ENCODE measurements around the gene R3HCC1L.

GRCh38 chr10:98167191-98167590 lies 32.7 kb downstream of the R3HCC1L start:
- TF ChIP-seq, protein P1, sequence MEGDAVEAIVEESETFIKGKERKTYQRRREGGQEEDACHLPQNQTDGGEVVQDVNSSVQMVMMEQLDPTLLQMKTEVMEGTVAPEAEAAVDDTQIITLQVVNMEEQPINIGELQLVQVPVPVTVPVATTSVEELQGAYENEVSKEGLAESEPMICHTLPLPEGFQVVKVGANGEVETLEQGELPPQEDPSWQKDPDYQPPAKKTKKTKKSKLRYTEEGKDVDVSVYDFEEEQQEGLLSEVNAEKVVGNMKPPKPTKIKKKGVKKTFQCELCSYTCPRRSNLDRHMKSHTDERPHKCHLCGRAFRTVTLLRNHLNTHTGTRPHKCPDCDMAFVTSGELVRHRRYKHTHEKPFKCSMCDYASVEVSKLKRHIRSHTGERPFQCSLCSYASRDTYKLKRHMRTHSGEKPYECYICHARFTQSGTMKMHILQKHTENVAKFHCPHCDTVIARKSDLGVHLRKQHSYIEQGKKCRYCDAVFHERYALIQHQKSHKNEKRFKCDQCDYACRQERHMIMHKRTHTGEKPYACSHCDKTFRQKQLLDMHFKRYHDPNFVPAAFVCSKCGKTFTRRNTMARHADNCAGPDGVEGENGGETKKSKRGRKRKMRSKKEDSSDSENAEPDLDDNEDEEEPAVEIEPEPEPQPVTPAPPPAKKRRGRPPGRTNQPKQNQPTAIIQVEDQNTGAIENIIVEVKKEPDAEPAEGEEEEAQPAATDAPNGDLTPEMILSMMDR (IDR thresholded peaks at IDR 0.05 in 2 of 3, conservative IDR thresholded peaks at IDR 0.05 in 1 of 3; ENCODE audit: control insufficient read depth in 2 of 3, extremely low read depth in 1 of 3, insufficient read depth in 1 of 3, low read depth in 3 of 3, low read length in 3 of 3), result no peak
- TF ChIP-seq MTA2 (IDR thresholded peaks at IDR 0.05; ENCODE audit: low read depth) (no peak), CHD1 (IDR thresholded peaks at IDR 0.05; ENCODE audit: low read depth, low read length) (no peak), SUZ12 (IDR thresholded peaks at IDR 0.05; ENCODE audit: unreplicated experiment) (no peak), KLF5 (IDR thresholded peaks at IDR 0.05; ENCODE audit: partially characterized antibody) (no peak), EP300 (IDR thresholded peaks at IDR 0.05; ENCODE audit: borderline replicate concordance in 1 of 2, control insufficient read depth in 1 of 2, low read depth in 2 of 2, low read length in 2 of 2) (0 out of 4 replicates have a peak, but pooled peaks of 1 of the 2 experiments have one; percentile 16), JUND (IDR thresholded peaks at IDR 0.05; ENCODE audit: low read depth, low read length) (no peak), EED (IDR thresholded peaks at IDR 0.05; ENCODE audit: low read depth) (no peak), POLR2A (IDR thresholded peaks at IDR 0.05; ENCODE audit: low read depth, low read length) (no peak), MXI1 (IDR thresholded peaks at IDR 0.05; ENCODE audit: low read depth, low read length) (no peak), RCOR1 (conservative IDR thresholded peaks at IDR 0.05; ENCODE audit: low read depth, low read length) (no peak)
- TF ChIP-seq, protein P2, sequence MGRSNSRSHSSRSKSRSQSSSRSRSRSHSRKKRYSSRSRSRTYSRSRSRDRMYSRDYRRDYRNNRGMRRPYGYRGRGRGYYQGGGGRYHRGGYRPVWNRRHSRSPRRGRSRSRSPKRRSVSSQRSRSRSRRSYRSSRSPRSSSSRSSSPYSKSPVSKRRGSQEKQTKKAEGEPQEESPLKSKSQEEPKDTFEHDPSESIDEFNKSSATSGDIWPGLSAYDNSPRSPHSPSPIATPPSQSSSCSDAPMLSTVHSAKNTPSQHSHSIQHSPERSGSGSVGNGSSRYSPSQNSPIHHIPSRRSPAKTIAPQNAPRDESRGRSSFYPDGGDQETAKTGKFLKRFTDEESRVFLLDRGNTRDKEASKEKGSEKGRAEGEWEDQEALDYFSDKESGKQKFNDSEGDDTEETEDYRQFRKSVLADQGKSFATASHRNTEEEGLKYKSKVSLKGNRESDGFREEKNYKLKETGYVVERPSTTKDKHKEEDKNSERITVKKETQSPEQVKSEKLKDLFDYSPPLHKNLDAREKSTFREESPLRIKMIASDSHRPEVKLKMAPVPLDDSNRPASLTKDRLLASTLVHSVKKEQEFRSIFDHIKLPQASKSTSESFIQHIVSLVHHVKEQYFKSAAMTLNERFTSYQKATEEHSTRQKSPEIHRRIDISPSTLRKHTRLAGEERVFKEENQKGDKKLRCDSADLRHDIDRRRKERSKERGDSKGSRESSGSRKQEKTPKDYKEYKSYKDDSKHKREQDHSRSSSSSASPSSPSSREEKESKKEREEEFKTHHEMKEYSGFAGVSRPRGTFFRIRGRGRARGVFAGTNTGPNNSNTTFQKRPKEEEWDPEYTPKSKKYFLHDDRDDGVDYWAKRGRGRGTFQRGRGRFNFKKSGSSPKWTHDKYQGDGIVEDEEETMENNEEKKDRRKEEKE (IDR thresholded peaks at IDR 0.05), result no peak
